Measurements from ENCODE around the gene COPB2.

DNA sequence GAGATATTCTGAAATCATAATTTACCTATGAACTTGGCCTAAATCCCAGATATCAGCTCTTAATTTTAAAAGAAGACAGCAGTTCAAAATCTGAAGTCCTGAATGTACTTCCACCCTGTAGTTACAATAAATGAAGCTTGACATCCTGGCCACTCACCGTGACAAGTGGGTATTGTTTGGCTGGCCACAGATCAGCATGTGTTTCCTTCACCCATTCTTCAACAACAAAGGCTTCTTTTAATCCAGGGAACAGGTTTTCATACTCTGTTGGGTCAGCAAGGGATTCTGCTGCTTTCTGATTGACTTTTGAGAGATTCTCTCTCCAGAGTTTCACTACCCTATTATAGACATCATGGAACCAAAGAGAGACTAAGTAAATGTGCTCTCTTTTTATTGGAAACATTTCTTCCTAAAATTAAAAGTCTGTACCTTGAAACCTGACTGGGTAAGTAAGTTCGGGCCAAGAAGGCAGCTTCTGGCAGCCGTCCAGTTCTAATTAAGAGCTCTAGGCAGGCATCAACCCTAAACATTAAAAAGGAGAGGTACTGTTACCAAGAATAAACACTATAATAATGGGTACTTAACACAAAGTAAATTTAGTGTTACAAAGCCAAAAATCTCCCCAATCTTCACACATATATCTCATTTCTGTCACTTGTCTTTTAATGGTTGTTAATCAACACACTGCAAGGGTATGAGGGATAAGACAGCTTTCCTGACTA is 30.4 kb downstream of the COPB2 start:
- TF ChIP-seq, protein P1, sequence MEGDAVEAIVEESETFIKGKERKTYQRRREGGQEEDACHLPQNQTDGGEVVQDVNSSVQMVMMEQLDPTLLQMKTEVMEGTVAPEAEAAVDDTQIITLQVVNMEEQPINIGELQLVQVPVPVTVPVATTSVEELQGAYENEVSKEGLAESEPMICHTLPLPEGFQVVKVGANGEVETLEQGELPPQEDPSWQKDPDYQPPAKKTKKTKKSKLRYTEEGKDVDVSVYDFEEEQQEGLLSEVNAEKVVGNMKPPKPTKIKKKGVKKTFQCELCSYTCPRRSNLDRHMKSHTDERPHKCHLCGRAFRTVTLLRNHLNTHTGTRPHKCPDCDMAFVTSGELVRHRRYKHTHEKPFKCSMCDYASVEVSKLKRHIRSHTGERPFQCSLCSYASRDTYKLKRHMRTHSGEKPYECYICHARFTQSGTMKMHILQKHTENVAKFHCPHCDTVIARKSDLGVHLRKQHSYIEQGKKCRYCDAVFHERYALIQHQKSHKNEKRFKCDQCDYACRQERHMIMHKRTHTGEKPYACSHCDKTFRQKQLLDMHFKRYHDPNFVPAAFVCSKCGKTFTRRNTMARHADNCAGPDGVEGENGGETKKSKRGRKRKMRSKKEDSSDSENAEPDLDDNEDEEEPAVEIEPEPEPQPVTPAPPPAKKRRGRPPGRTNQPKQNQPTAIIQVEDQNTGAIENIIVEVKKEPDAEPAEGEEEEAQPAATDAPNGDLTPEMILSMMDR (IDR thresholded peaks at IDR 0.05): no peak
- TF ChIP-seq EP300 (IDR thresholded peaks at IDR 0.05): no peak
